Stimulated activated CD8-positive, alpha-beta memory T cell treated with anti-CD3 and anti-CD28 coated beads, Interleukin-7, amount 100 ng/mL, for 24 hours (primary cell): ENCODE results near the gene TMEM184B.

Experiments used
- DNase-seq: peaks from one replicate; pipeline ENCODE4 v3.0.0-alpha.2; 2020; ENCODE audit warnings: low read depth

Gene TMEM184B

DNA sequence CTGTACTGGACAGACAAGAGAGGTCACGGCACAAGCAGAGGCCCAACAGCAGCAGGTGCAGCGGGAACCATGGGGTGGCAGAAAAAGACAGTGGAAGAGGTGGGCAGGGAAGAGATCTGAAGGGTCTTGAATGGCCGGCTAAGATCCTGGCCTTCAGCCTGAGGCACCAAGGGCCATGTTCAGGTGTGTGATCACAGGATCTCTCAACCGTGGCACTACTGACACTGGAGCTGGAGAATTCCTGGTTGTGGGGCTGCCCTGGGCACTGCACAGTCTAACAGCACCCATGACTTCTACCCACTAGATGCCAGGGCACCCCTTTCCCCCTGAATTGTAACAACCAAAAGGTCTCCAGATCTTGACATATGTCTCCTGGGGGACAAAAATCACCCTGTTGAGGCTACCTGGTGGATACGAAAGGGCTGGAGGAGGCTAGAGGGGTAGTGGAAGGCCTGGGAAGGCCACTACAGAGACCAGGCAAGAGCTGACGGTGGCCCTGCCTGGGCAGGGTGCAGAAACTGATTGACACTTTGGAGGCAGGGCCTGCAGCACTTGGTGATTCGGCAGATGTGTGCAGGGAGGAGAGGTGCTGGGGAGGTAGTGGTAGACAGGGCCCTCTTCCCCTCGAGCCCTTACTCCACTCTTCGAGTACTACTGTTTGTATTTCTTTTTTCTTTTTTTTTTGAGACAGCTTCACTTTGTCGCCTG lies 36.1 kb upstream of the TMEM184B start:
- no peak for DNase-seq

DNA sequence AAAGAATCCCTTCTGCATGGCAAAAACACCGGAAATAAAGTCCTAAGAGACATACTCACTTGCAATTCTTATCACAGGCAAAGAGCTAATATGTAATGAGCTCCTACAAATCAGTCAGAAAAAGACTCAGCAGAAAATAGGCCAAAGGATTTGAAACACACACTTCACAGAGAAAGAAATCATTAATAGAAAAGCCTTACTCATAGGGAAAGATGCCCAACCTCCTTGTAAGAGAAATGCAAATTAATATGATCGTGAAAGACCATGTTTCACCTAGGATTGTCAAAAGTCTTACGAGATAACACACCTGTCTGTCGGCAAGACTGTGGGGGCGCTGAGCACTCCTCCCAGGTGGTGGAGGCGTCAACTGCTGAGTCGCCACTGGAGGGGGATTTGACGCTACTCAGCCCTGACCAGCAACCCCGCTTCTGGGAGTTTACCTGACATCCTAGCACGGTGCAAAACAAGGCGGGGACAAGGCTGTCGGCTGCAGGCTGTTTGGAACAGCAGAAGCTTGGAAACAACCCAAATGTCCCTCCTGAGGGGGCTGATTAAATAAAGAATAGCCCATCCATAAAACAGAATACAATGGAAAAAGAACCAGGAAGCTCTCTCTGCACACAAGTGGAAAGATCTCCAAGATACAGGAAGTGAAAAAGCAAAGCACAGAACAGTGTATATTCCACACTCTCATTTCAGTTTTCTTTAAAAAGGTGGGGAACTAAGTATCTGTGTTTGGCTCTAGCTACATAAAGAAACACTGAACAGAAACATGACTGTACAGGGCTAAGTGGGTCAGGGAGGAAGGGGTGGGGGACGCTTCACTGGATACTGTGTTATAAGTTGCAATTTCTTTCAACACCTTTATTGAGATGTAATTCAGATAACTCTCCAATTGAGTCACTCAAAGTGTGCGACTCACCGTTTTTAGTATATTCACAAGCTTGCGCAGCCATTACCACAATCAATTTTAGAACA lies 33.0 kb upstream of the TMEM184B start:
- no peak for DNase-seq

DNA sequence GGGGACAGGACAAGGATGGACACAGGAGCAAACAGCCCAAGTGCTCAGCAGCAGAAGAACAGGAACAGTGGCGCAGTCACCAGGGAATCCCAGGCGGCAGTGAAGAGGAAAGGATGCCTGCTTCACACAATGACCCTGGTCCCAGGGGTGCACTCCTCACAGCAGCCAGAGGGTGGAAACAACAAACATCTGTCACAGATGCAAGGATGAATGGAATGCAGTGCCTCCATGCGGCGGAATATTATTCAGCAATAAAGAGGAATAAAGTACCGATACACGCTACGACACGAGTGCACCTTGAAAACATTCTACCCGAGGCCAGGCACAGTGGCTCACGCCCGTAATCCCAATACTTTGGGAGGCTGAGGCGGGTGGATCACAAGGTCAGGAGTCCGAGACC lies 31.7 kb upstream of the TMEM184B start:
- DNase-seq: no peak

DNA sequence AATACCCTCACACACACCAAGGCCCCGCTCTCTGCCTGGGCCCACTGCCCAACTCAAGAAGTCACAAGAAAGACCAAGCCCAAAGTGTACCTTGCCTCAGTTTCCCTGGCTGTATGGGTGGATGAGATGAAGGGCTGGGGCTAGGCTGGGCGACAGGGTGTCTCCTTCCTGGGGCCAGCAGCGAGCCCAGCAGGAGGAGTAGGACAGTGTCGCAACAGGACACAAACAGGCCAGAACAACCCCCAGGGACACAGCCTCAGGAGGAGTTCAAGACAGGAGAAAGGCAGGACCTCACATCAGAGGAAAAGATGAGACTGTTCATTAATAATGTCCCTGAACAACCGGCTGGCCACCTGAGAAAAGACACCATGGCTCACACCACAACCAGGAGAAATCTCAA lies 31.2 kb upstream of the TMEM184B start:
- no peak for DNase-seq

DNA sequence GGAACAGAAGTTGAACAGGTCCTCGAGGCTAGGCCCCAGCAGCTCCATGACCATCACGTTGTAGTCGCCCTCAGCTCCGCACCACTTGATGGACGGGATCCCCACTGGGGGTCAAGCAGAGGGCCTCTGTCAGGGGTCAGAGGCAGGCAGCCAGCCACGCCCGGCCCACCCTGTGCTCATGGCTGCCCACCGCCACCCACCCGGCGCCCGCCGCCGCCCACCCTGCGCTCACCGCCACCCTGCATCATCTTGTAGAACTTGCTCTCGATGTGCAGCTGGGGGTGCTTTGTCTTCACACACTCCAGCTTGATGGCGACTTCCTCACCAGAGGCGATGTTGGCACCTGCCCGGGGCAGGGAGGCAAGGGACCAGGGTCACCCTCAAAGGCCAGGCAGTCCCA lies 30.1 kb upstream of the TMEM184B start:
- no peak for DNase-seq

DNA sequence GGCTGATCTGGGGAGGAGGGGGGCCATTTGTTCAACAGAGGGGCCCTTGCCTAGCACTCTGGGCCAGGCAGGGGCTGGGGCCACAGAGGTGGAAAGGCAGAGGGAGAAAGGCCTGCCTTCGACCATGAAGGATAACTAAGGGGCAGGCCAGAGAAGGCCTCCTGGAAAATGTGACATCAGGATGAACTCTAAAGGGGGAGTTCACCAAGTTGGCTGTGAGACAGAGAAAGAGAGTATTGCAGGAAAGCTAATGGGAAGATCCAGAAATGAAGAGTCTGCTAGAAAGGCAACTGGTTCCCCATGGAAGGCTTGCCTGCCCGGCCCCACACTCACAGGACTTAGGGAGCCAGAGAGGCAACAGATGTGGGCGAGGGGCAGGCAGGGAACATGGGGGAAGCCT lies 28.1 kb upstream of the TMEM184B start:
- DNase-seq: no peak

DNA sequence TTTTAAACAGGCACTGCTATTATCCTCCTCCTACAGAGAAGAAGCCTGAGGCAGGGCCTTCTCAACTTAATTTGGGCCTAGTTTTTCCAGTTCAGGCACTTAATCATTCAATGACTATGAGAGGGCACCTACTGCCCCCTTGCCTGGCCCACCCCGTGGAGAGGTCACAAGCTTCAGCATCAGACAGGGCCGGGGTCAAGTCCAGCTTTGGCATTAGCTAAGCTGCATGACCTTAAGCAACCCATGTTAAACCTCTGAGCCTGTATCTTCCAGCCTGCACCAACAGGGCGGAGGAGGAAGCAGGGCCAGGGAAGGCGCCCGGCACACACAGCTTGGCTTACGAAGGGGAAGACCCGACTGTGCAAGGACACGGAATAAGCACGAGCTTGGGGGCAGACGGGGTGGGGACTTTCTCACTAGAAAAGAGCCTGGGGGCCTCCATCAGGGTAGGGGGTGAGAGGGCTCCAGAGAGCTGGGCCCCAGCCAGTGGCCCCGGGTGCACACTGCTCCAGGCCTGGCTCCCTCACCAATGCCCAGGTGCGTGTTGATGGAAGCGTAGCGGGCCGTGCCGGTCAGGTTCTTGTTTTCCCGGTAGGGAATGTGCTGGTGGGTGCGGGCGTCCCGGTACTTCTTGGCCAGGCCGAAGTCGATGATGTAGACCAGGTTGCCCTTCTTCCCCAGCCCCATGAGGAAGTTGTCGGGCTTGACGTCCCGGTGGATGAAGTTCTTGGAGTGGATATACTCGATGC lies 27.6 kb upstream of the TMEM184B start:
- no peak for DNase-seq

DNA sequence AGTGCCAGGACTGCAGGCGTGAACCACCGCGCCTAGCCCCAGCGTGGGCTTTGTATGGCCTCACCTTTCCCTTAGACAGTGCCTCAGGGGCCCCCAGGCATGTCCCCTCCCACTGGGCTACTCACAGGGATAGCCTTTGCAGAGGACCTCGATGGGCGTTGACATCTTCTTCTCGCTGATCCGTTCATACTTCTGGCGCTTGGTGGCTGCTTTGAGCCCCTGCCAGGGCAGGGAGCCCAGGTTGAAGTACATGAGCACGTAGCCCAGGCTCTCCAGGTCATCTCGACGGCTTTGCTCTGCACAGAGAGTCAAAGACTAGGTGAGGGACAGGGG lies 26.9 kb upstream of the TMEM184B start:
- DNase-seq: no peak

DNA sequence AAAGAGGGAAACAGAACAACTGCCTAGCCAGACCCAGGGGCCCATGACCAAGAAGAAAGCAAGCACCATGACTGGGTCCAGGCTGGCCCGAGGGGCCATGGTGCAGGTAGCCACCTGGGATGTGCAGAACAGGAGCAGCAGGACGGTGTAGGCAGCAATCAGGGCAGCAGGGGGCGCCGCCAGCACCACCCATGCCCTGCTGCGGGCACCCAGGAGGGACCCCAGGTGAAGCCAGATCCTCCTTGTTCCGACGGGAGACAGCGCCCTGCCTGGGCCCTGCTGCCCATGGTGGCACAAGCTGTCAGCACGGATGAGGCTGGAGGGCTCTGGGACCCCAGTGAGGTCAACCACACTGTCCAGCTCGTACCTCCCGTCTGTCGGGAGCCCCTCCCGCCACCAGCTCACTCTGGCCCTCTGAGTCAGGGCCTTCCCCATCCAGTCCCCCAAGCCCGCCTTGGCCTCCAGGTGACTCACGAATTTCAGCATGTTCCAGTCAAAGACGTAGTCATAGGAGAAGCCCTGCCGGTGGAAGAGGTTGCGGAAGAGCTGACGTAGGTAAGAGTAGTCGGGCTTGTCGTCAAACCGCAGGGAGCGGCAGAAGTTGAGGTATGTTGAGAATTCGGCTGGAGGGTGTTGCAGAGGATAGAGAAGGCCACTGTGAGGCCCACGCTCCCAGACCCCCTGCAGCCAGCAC lies 25.6 kb upstream of the TMEM184B start:
- DNase-seq: no peak

DNA sequence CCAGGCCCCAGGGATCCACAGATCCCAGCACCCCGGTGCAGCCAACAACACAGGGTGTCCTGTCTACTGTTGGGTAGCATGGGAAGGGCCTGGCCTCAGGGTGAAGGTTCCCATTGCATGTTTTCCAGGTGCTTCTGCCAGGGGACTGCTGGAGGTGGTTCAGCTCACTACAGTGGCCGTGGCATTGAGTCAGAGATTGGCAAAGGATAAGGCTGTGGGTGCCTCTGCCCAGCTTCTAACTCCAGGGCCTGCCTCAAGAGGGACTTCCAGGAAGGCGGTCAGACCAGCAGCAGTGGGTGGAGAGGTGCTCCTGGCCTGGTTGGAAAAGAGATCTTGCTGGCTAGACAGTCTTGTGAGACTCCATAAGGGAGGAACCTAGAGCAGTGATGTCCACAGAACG lies 23.6 kb upstream of the TMEM184B start:
- no peak for DNase-seq

DNA sequence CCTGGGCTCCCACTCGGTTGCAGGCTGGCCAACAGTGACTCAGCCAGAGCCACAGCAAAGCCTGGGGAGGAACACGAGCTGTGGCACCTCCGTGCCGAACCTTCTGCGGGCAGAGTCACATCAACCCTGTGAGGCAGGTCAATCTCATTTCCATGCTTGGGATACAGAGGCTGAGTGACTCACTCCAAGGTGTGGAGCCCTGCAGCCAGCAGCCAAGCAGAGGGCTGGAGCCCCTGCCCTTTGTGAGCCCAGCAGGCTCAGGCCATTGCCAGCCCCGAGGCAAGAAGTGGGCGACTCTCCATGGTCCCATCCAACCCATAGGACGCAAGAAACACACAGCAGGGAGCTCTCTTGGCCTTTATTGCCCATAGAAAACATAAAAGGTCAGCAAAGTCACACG lies 23.1 kb upstream of the TMEM184B start:
- no peak for DNase-seq

DNA sequence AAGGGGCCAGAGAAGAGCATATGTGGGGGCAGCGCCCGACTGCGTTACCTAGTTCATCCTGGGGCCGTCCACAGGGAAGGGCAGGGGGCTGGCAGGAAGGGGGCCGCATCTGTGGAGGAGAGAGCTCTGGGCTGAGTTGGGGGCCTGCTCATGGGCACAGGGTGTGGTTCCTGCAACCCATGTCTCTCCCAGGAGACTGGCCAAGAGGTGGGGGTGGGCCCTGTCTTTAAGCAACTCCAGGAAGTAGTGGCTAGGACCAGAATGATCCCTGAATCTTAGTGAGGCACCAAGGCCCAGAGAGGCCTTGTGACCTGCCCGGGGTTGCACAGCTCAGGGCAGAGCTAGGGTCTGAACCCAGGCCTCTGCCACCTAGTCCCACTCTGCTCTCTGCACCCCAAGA lies 22.5 kb upstream of the TMEM184B start:
- DNase-seq: no peak

DNA sequence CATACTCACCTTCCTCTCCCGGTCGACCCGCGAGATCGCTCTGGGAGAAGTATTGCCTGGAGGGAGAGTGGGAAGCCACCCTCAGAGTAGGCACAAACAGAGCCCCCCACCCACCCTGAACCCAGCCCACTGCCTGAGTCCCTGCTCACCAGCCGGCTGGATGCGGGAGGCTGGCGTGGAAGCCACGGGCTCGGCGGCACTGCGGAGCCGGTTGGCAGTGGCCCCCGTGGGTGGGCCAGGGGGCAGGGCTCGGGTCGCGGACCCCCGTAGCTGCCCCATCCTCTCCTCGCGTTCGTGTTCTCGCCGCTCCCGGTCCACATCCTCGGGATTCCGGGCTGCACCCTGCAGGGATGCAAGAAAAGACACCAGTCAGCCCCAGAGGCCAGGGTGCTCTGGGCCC lies 21.4 kb upstream of the TMEM184B start:
- DNase-seq: no peak

DNA sequence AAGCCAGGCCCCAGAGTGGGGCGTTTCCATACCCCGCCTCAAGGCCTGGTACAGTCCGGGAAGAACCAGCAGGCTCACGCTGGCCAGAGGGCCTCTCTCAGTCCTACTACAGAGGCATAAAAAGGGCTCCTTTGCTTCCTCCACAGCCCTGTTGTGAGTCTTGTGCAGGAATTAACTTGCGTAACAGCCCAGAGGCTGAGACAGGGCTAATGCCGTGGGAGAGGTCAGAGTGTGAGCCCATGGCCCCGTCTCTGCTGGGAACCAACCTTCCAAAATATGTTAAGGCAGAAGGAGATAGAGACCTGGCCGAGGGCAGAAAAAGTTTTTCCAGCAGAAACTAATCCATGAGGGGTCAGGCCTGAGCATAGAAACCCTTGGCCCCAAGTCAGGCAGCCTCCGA lies 19.9 kb upstream of the TMEM184B start:
- no peak for DNase-seq

DNA sequence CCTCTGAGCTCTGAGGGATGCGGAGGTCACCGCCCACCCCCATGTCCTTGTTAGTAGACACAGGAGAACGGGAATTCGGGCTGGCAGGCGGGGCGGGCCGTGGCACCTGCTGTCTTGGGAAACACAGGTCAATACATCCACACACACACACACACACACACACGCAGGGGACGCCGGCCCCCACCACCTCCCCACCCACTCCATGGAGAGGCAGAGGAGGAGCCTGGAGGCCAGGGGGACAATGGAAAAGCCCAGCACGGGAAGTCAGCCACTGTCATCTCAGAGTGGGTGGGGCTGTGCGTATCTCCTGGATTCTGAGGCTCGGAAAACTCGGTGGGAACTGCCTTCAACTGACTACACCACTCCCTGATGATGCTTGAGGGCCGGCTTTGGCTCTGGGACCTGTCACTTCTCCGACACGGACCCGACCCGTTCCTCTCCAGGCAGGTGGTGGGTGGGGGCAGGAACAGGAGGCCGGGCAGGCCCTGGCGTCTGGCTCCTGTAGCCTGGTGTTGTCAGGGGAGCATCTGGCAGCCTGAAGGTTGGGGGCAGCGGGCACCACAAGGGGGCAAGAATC lies 18.5 kb upstream of the TMEM184B start:
- no peak for DNase-seq

DNA sequence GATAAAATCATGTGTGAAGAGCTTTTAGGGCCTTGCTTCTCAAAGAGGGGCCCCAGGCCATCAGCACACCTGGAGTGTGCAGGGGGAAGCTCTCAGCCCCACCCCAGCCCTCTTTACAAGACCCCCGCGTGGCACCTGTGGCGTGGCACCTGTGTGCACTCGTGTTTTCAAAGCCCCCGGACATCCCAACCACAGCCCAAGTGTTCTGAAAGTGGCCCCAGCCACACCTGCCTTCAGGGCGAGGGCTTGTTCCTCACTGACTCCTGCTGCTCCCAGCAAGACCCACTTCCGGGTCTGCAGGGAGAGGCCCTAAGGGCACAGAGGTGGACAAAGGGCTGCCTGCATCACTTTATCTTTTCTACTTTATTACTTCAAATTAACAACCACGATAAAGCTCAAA lies 17.5 kb upstream of the TMEM184B start:
- DNase-seq: no peak

DNA sequence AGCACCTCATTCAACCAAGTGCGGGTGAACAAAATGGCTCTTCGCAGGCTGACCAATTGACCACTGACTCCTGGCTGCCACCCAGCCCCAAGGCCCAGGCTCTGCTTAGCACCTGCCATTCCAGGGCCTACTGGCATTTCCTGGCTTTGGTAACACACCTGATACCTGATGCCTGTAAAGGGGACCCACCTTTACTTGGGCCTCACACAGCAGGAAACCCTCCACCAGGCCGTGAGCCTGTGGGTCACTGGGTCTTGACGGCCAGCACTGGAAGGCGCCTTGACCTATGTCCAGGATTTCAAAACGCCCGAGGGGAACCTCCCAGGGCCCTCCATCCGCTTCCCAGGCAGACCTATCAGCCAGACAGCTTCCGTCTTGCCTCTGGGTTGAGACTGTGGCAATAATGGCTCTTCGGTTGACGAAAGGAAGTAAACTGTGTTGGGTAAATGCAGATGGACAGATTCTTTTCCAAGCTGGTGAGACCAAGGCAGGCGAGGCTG lies 16.8 kb upstream of the TMEM184B start:
- no peak for DNase-seq

DNA sequence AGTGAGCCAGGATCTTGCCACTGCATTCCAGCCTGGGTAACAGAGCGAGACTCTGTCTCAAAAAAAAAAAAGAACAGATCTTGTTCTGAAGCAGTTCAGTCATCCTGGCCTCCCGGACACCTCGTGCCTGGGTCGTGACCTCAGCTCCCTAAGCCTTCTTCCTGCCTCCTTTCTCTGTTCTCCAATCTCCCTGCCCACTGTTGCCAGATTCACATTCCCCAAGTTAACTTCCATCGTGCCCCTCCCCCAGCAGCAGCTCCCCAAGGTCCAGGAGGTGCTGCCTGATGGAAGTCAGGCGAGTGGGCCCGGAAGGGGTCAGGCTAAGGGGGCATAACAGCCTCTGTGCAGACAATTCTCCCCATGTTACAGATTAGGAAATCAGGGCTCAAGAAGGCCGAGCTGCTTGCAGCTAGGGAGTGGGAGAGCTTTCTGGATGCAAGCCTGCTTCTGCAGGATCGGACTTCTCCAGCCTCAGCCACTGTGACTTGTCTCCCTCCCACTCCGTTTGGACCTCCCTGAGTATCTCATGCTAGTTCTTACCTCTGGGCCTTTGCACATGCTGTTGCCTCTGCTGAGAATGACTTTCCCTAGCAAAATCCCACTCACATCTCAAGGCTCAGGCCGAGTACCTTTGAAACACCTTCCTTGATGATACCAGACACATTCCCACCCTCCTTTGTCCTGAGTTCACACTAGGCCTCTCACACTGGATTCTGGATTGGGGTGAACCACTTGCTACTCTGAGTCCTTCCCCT lies 14.3 kb upstream of the TMEM184B start:
- no peak for DNase-seq

DNA sequence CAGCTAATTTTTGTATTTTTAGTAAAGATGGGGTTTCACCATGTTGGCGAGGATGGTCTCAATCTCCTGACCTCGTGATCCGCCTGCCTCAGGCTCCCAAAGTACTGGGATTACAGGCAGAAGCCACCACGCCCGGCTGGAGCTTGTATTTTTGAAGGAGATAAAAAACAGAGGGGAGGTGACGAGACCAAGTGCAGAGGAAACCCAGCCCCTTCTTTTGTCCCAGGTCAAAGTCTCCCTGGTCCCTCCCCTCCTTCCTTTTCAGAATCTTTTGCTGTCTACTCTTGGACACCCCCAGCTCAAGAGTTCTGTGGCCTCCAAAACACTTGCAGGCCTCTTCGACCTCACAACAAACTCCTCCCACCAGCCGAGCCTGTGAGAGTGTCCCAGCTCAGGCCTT lies 12.2 kb upstream of the TMEM184B start:
- no peak for DNase-seq

DNA sequence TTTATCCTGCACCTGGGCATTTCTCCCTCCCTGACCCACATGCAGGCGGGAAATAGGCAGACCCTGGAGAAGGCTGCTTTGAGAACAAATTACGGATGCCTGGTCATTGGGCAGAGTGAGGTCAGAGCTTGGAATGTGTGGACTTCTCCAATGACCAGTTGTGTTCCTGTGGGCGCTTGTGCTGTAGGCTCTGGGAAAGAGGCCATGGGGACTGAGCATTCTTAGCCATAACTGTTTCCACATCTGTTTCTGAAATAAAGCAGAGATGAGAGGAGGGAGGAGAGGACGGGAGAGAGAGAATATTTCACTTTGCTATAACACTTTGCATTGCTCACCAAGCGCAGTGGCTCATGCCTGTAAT lies 11.2 kb upstream of the TMEM184B start:
- no peak for DNase-seq

DNA sequence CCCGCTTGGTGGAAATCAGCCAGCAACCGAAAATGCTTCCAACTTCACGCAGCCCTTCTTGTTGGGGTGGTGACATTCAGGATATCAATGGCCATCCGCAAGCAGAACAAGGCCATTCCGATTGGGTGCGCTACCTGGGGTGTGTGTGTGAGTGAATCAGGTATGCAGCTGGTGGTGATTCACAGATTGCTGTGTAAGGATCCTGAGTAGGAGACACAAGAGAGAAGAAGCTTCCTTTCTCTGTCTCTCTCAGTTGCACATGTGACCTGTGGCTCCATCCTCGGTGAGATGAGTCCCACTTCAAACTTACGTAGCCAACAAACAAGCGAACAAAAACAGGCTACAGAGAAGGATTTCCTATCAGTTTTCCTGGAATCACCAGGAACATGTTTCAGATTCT lies 9.6 kb upstream of the TMEM184B start:
- no peak for DNase-seq
